ENCODE results near the gene PSMG4. TPM values are rescaled to one million over a fixed set of nuclear protein-coding genes. Genes with fewer than 3 reads are reported as not detected.

Gene PSMG4
- total RNA-seq, 1 donor from 2014 or later = 23.9 TPM

DNA sequence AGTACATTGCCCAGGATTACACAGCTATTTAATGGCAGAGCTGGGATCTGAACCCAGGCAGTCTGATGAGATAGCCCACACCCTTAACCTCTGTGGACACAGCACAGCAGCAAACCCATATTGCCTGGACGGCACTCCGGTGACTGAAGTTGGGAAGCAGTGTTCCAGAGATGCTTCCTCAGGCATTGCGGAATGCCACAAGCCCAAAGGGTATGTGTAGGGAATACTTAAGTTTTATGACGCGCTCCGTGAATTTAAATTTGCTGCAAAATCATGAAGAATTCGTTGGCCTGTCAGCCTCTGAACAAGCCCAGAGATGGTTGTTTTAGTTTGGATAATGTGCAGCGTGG lies 46.4 kb downstream of the PSMG4 start:
- Histone ChIP-seq H3K4me1 (no peaks in the 10 kb centered on the region), H3K27me3 (no peaks in the 10 kb centered on the region), H3K9me3 (no peaks in the 10 kb centered on the region), H3K36me3 (no peaks in the 10 kb centered on the region), H3K4me3 (no peak overlapping the region), H3K27ac (no peak overlapping the region)
- DNase-seq (ENCODE audit: low spot score in 2 of 2) = no peak
- intact Hi-C loops (cut with DNase I) = no loop called here
- TF ChIP-seq, protein P1, sequence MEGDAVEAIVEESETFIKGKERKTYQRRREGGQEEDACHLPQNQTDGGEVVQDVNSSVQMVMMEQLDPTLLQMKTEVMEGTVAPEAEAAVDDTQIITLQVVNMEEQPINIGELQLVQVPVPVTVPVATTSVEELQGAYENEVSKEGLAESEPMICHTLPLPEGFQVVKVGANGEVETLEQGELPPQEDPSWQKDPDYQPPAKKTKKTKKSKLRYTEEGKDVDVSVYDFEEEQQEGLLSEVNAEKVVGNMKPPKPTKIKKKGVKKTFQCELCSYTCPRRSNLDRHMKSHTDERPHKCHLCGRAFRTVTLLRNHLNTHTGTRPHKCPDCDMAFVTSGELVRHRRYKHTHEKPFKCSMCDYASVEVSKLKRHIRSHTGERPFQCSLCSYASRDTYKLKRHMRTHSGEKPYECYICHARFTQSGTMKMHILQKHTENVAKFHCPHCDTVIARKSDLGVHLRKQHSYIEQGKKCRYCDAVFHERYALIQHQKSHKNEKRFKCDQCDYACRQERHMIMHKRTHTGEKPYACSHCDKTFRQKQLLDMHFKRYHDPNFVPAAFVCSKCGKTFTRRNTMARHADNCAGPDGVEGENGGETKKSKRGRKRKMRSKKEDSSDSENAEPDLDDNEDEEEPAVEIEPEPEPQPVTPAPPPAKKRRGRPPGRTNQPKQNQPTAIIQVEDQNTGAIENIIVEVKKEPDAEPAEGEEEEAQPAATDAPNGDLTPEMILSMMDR (IDR thresholded peaks at IDR 0.05) = no peak

DNA sequence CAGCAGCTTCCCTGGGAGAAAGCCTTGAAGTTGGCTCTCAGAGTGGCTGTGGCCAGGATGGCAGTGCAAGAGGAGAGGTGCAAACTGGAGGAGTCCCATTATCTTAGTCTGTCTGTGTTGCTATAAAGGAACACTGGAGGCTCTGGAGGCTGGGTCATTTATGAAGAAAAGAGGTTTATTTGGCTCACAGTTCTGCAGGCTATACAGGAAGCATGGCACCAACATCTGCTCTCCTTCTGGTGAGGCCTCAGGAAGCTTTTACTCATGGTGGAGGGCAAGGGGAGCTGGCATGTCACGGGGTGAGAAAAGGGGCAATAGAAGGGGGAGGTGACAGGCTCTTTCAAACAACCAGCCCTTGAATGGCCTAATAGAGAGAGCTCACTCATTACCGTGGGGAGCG lies 47.1 kb downstream of the PSMG4 start:
- Histone ChIP-seq H3K4me1 (no peaks in the 10 kb centered on the region), H3K27me3 (no peaks in the 10 kb centered on the region), H3K9me3 (no peaks in the 10 kb centered on the region), H3K36me3 (no peaks in the 10 kb centered on the region), H3K27ac (no peak overlapping the region), H3K4me3 (no peak overlapping the region)
- DNase-seq (ENCODE audit: low spot score in 2 of 2) = no peak
- intact Hi-C loops (cut with DNase I) = no loop called here
- TF ChIP-seq, protein P1 (IDR thresholded peaks at IDR 0.05) = no peak

DNA sequence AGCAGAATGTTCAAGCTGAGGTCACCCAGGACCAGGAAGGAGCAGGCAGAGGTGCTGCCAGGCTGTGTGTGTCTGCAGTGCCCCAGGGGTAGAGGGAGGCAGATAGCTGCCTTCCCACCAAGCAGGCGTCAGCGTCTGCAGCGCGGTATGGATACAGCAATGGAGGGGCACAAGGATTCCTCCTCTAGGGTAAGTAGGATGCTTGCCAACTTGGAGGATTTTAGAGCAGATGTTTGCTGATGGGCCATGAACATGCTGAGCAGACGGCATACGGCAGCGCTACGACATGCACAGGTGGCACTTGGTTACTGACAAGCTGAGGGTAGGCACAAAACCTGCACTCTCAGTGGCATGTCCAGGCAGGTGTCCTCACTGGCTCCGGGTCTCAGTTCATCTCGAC lies 48.1 kb downstream of the PSMG4 start:
- TF ChIP-seq, protein P1 (IDR thresholded peaks at IDR 0.05) = no peak
- Histone ChIP-seq H3K27ac (no peak overlapping the region), H3K27me3 (no peaks in the 10 kb centered on the region), H3K4me1 (no peaks in the 10 kb centered on the region), H3K36me3 (no peaks in the 10 kb centered on the region), H3K4me3 (no peak overlapping the region), H3K9me3 (no peaks in the 10 kb centered on the region)
- no peak for DNase-seq (ENCODE audit: low spot score in 2 of 2)
- intact Hi-C loops (cut with DNase I) = no loop called here

DNA sequence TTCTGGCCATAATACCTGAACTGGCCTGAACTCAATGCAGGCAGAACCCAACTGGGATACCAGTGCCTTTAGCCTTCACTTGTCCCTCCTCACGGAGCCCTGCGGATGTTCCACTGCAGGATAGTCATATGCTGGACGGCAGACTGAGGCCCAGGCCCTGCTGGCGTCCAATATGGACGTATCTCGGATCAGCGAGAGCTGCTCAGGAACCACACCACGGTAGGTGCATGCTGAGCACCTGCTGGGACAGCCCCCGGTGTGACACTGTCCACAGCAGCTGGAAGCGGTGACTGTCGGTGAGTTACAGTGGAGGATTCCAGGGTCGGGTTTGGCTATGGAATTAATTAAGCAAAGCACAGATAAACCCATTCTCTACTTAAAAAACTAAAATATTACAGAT lies 48.7 kb downstream of the PSMG4 start:
- Histone ChIP-seq H3K36me3 (no peaks in the 10 kb centered on the region), H3K4me3 (no peak overlapping the region), H3K9me3 (no peaks in the 10 kb centered on the region), H3K4me1 (no peaks in the 10 kb centered on the region), H3K27me3 (no peaks in the 10 kb centered on the region), H3K27ac (no peak overlapping the region)
- no peak for DNase-seq (ENCODE audit: low spot score in 2 of 2)
- TF ChIP-seq, protein P1 (IDR thresholded peaks at IDR 0.05) = no peak
- intact Hi-C loops (cut with DNase I) = no loop called here

DNA sequence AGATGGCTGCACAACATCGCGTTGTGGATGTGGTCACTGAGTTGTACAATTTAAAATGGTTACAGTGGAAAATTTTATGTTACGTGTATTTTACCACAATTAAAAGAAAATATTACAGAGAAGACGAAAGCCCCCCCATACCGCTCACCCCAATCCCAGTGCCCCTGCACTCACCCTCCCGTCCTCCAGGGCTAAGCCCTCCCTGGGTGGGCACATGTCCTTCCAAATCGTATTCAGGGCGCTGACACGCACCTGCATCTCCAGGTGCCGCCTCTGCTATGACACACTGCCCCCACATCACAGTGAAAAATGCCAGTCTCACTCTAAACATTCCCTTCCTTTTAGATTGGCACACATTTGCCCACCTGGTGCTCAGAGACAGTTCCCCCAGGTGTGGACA lies 49.4 kb downstream of the PSMG4 start:
- Histone ChIP-seq H3K36me3 (no peaks in the 10 kb centered on the region), H3K4me1 (no peaks in the 10 kb centered on the region), H3K27ac (no peak overlapping the region), H3K9me3 (no peaks in the 10 kb centered on the region), H3K4me3 (no peak overlapping the region), H3K27me3 (no peaks in the 10 kb centered on the region)
- intact Hi-C loops (cut with DNase I) = no loop called here
- no peak for DNase-seq (ENCODE audit: low spot score in 2 of 2)
- TF ChIP-seq, protein P1 (IDR thresholded peaks at IDR 0.05) = no peak

DNA sequence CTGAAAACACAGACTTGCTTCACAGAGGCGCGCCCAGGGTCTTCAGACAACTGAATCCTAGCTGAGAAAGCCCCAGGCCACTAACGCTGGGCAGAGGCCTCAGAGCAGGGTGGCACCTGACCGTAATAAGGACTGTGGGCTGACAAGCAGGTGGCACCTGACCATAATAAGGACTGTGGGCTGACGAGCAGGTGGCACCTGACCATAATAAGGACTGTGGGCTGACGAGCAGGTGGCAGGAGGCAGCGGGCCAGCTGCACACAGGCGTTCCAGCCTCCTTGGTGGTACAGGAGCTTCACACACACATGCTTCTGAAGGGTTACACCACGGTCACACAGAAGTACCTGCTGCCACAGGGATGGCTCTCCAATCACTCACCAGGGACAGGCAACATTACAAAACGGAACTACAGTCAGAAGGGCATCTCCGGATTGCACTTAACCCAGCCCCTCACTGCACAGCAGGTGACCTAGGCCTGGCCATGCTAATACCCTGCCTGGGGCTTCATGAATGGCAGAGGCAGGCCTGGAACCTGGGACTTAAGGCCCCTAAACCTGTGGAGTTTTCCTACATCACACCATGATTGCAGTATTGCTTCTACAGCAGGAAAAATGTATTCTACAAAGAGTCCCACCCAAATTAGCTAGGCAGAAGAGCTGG lies 50.8 kb downstream of the PSMG4 start:
- intact Hi-C loops (cut with DNase I) = no loop called here
- Histone ChIP-seq H3K4me1 (no peaks in the 10 kb centered on the region), H3K27ac (no peak overlapping the region), H3K4me3 (no peak overlapping the region), H3K36me3 (no peaks in the 10 kb centered on the region), H3K9me3 (no peaks in the 10 kb centered on the region), H3K27me3 (no peaks in the 10 kb centered on the region)
- DNase-seq (ENCODE audit: low spot score in 2 of 2) = no peak
- TF ChIP-seq, protein P1 (IDR thresholded peaks at IDR 0.05) = no peak
